IPS DF 6.9 (cell line): ENCODE results near the gene VASH1.

Experiments used
- DNase-seq: peaks from one replicate; pipeline ENCODE4 v3.0.0-alpha.2; 2013; ENCODE audit warnings: low read depth, low spot score
- H3K27ac ChIP-seq: one replicate; pipeline ENCODE4 v1.5.1; 2013; ENCODE audit warnings: low read length, control low read depth
- H3K27me3 ChIP-seq: 2 replicates; pipeline ENCODE4 v1.6.1; 2013; ENCODE audit warnings: mild to moderate bottlenecking, low read length; ENCODE audit not compliant: control insufficient read depth, insufficient read depth
- H3K36me3 ChIP-seq: 2 replicates; pipeline ENCODE4 v1.6.1; 2013; ENCODE audit warnings: low read length; ENCODE audit not compliant: control insufficient read depth, insufficient read depth
- H3K4me1 ChIP-seq: 2 replicates; pipeline ENCODE4 v1.6.1; 2013; ENCODE audit warnings: low read length; ENCODE audit not compliant: control insufficient read depth, insufficient read depth
- H3K4me3 ChIP-seq: 2 replicates; pipeline ENCODE4 v1.5.1; 2013; ENCODE audit warnings: mild to moderate bottlenecking, low read length
- H3K9me3 ChIP-seq: 2 replicates; pipeline ENCODE4 v1.6.1; 2013; ENCODE audit warnings: low read length, inconsistent platforms; ENCODE audit not compliant: control insufficient read depth, insufficient read depth
- WGBS: extraction: QIAGEN DNeasy Blood & Tissue Kit; methylation state at CpG from one replicate; pipeline ENCODE4 v1.1.7; 2013; ENCODE audit warnings: mixed read lengths, missing lambda C conversion rate; ENCODE audit not compliant: insufficient read length, insufficient coverage; 5-methylcytosine and 5-hydroxymethylcytosine counted together

The VASH1 gene

DNA sequence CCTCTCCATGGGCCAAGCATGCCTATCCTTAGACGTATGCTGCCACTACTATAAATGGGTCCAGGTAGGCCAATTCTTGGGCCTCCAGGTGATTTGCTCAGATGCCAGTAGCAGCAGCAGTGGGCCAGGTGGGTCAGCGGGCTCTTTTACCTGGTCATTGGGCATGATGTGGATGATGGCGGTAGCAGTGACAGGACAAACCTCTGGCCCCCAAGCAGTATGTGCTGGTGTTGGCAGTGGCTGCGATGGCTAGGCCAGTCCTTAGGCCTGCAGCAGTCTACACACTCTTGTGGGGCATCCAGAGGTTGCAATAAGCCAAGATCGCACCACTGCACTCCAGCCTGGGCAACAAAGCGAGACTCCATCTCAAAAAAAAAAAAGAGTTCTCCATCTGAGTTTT is 19.1 kb upstream of the VASH1 start:
- Histone ChIP-seq H3K4me1 (no peaks in the 10 kb centered on the region), H3K4me3 (no peak overlapping the region), H3K9me3 (no peaks in the 10 kb centered on the region), H3K36me3 (no peaks in the 10 kb centered on the region), H3K27ac (no peak overlapping the region), H3K27me3 (no peaks in the 10 kb centered on the region)
- no CpG with 5 or more reads among the region's 6 CpGs for WGBS
- DNase-seq = no peak

DNA sequence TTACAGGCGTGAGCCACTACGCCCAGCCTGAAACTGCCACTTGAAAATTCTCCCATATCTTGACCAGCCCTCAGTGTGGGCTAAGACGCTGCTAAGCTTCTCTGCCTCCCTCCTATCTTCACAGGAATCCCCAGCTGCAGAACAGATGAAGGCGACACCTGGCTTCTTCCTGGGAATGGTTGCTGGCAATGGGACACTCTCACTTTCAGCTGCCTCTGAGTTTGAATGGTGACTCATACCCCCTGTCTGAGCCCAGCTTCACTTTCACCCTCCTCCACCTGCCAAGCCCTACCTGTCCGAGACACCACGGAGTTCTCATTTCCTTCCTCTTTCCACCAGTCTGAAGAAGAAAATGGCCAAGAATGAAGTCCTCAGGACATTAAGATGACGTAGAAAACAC is 18.3 kb upstream of the VASH1 start:
- no CpG with 5 or more reads among the region's 7 CpGs for WGBS
- no peak for DNase-seq
- H3K27me3 ChIP-seq = no peaks in the 10 kb centered on the region
- H3K4me3 ChIP-seq = no peak overlapping the region
- no peaks in the 10 kb centered on the region for H3K36me3 ChIP-seq
- no peaks in the 10 kb centered on the region for H3K4me1 ChIP-seq
- no peaks in the 10 kb centered on the region for H3K9me3 ChIP-seq
- H3K27ac ChIP-seq = no peak overlapping the region

GRCh38 chr14:76752744-76753143 is 8.5 kb upstream of the VASH1 start:
- no peaks in the 10 kb centered on the region for H3K4me1 ChIP-seq
- no peaks in the 10 kb centered on the region for H3K27me3 ChIP-seq
- H3K36me3 ChIP-seq = no peaks in the 10 kb centered on the region
- no peak overlapping the region for H3K4me3 ChIP-seq
- no CpG with 5 or more reads among the region's 6 CpGs for WGBS
- no peak overlapping the region for H3K27ac ChIP-seq
- no peak for DNase-seq
- H3K9me3 ChIP-seq = no peaks in the 10 kb centered on the region

GRCh38 chr14:76753541-76754198 is 7.6 kb upstream of the VASH1 start:
- Histone ChIP-seq H3K4me3 (no peak overlapping the region), H3K36me3 (no peaks in the 10 kb centered on the region), H3K4me1 (no peaks in the 10 kb centered on the region), H3K27me3 (no peaks in the 10 kb centered on the region), H3K9me3 (no peaks in the 10 kb centered on the region), H3K27ac (no peak overlapping the region)
- no peak for DNase-seq
- no CpG with 5 or more reads among the region's 7 CpGs for WGBS

DNA sequence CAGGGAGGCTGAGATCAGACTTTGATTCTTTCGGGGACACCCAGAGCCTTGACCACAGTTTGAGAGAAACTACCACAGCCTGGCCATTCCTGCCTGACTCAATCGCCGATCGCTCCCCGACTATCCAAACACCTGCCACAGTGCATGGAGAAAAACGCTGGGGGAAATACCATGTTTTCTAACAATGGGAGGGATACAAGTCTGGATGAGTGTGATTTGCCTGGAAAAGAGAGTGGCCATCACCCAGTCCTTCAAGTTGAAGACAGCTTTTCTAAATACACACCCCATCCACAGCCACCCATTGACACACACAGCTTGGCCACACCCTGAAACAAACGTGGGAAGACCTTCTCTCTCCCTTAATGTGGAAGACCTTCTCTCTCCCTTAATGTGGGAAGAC is 6.7 kb upstream of the VASH1 start:
- H3K27me3 ChIP-seq = peaks cover 4% of the 10 kb centered on the region; the same call in 1 of the 2 replicates
- no peaks in the 10 kb centered on the region for H3K4me1 ChIP-seq
- DNase-seq = no peak
- no peaks in the 10 kb centered on the region for H3K9me3 ChIP-seq
- no CpG with 5 or more reads among the region's 7 CpGs for WGBS
- no peaks in the 10 kb centered on the region for H3K36me3 ChIP-seq
- no peak overlapping the region for H3K4me3 ChIP-seq
- H3K27ac ChIP-seq = no peak overlapping the region

- no peak for DNase-seq
- Histone ChIP-seq H3K4me3 (no peak overlapping the region), H3K27ac (no peak overlapping the region), H3K4me1 (no peaks in the 10 kb centered on the region), H3K36me3 (no peaks in the 10 kb centered on the region), H3K9me3 (no peaks in the 10 kb centered on the region), H3K27me3 (peaks cover 15% of the 10 kb centered on the region; the same call in 1 of the 2 replicates)
- WGBS = no CpG with 5 or more reads among the region's 9 CpGs
Measured at GRCh38 chr14:76755610-76756370, 5.5 kb upstream of the VASH1 start.

DNA sequence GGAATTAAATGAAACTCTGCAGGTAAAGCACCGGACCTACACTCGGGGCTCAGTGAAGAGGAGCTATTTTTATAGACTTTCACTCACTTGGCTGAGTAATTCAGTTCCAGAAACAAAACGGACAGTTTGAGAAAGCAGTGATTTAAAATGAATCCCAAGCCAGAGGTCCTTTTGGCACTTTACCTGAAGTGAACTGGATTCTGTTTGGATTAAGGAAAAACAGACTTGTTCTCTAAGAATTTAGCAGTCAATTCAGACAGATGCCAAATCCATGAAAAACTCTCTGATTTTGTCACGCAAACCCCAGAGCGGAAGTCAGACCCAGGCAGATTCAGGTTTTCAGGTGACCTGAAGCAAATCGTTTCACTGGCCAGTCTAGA is 4.9 kb upstream of the VASH1 start:
- Histone ChIP-seq H3K27me3 (peaks cover 17% of the 10 kb centered on the region; the same call in 1 of the 2 replicates), H3K9me3 (no peaks in the 10 kb centered on the region), H3K36me3 (no peaks in the 10 kb centered on the region; the same call in 1 of the 2 replicates), H3K4me3 (no peak overlapping the region), H3K27ac (no peak overlapping the region), H3K4me1 (no peaks in the 10 kb centered on the region)
- no peak for DNase-seq
- no CpG with 5 or more reads among the region's 6 CpGs for WGBS

DNA sequence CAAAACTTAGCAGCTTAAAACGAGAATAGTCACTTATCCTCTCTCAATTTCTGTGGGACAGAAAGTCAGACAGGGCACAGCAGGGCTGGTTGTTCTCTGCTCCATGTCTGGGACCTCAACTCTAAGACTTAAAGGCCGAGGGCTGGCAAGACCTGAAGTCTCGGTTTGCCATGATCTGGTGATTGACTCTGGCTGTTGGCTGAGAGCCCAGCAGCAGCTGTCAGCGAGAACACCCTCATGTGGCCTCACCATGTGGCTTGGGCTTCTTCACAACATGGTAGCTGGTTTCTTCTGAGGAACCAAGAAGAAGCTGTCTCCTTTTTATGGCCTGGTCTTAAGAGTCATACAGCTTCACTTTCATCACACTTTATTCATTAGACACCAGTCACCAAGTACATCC is 1.7 kb upstream of the VASH1 start:
- no CpG with 5 or more reads among the region's 4 CpGs for WGBS
- Histone ChIP-seq H3K4me1 (no peaks in the 10 kb centered on the region; the same call in 1 of the 2 replicates), H3K27ac (no peak overlapping the region), H3K4me3 (no peak overlapping the region), H3K27me3 (peaks cover 36% of the 10 kb centered on the region), H3K9me3 (no peaks in the 10 kb centered on the region), H3K36me3 (no peaks in the 10 kb centered on the region; the same call in 1 of the 2 replicates)
- no peak for DNase-seq

- DNase-seq = no peak
- peak overlapping the region; percentile 74; the same call in 1 of the 2 replicates for H3K4me3 ChIP-seq
Measured at GRCh38 chr14:76760331-76761135, 735 bp upstream of the VASH1 start.

GRCh38 chr14:76761960-76762410 is 717 bp downstream of the VASH1 start:
- Histone ChIP-seq H3K27ac (no peak overlapping the region), H3K4me3 (peak overlapping the region; percentile 74)

More at GRCh38 chr14:76760331-76761135, 735 bp upstream of the VASH1 start:
- H3K27ac ChIP-seq = no peak overlapping the region
- H3K9me3 ChIP-seq = no peaks in the 10 kb centered on the region
- H3K4me1 ChIP-seq = no peaks in the 10 kb centered on the region; the same call in 1 of the 2 replicates
- H3K27me3 ChIP-seq = peaks cover 36% of the 10 kb centered on the region
- no peaks in the 10 kb centered on the region; the same call in 1 of the 2 replicates for H3K36me3 ChIP-seq
- no CpG with 5 or more reads among the region's 26 CpGs for WGBS

More at GRCh38 chr14:76761960-76762410, 717 bp downstream of the VASH1 start:
- no peaks in the 10 kb centered on the region; the same call in 1 of the 2 replicates for H3K4me1 ChIP-seq
- DNase-seq = no peak
- no peaks in the 10 kb centered on the region for H3K9me3 ChIP-seq
- H3K27me3 ChIP-seq = peaks cover 36% of the 10 kb centered on the region
- H3K36me3 ChIP-seq = no peaks in the 10 kb centered on the region; the same call in 1 of the 2 replicates
- no CpG with 5 or more reads among the region's 54 CpGs for WGBS
